Measurements from ENCODE around the gene GAPT. TPM values are rescaled to one million over a fixed set of nuclear protein-coding genes. Genes with fewer than 3 reads are reported as not detected.

GAPT gene
- polyA plus RNA-seq, 1 donor from 2014 or later = not detected

GRCh38 chr5:58458743-58459145 is 32.5 kb upstream of the GAPT start:
- H3K79me2 ChIP-seq (replicated peaks; ENCODE audit: insufficient read depth, low read length) = peaks cover 57% of the 10 kb centered on the region
- peak overlapping the region; percentile 88 for H3K4me3 ChIP-seq (ENCODE audit: low read length)

GRCh38 chr5:58459146-58460001 is 31.9 kb upstream of the GAPT start:
- TF ChIP-seq REST (IDR thresholded peaks at IDR 0.05; ENCODE audit: borderline replicate concordance) = no peak
- no peak for TF ChIP-seq EZH2 (IDR thresholded peaks at IDR 0.05; ENCODE audit: borderline replicate concordance, insufficient read depth, low read length, poor library complexity, severe bottlenecking)
- peak; percentile 15 for TF ChIP-seq CTCF (IDR thresholded peaks at IDR 0.05; ENCODE audit: poor library complexity, severe bottlenecking)
- peak; percentile 33 for TF ChIP-seq SMC3 (conservative IDR thresholded peaks at IDR 0.05; ENCODE audit: poor library complexity)
- TF ChIP-seq RAD21 (conservative IDR thresholded peaks at IDR 0.05) = peak; percentile 32
- H3K79me2 ChIP-seq (replicated peaks; ENCODE audit: insufficient read depth, low read length) = peaks cover 50% of the 10 kb centered on the region
- peaks cover 5% of the 10 kb centered on the region for H4K20me1 ChIP-seq (ENCODE audit: insufficient read depth)
- H3K27me3 ChIP-seq (ENCODE audit: insufficient read depth, low read depth, low read length) = no peaks in the 10 kb centered on the region
- H3K27ac ChIP-seq (ENCODE audit: low read length) = peak overlapping the region; percentile 92
- no peak overlapping the region for H3K4me2 ChIP-seq (ENCODE audit: low read length)
- no peaks in the 10 kb centered on the region for H3F3A ChIP-seq (ENCODE audit: insufficient read depth, low read length, poor library complexity, severe bottlenecking)
- H3K9me3 ChIP-seq (ENCODE audit: low read length) = no peaks in the 10 kb centered on the region
- peak overlapping the region; percentile 88 for H3K4me3 ChIP-seq (ENCODE audit: low read length)
- no peaks in the 10 kb centered on the region for H3K9me2 ChIP-seq (ENCODE audit: insufficient read depth, low read length)
- peaks cover 28% of the 10 kb centered on the region for H3K36me3 ChIP-seq (ENCODE audit: insufficient read depth, low read length)
- H2AFZ ChIP-seq (ENCODE audit: low read depth, low read length) = no peak overlapping the region
- peak overlapping the region; percentile 96 for H3K9ac ChIP-seq (ENCODE audit: low read length)

More at GRCh38 chr5:58458743-58459145, 32.5 kb upstream of the GAPT start:
- Histone ChIP-seq H2AFZ (ENCODE audit: low read depth, low read length) (no peak overlapping the region), H3K27me3 (ENCODE audit: insufficient read depth, low read depth, low read length) (no peaks in the 10 kb centered on the region), H3K36me3 (ENCODE audit: insufficient read depth, low read length) (peaks cover 34% of the 10 kb centered on the region), H3K27ac (ENCODE audit: low read length) (peak overlapping the region; percentile 92), H3F3A (ENCODE audit: insufficient read depth, low read length, poor library complexity, severe bottlenecking) (no peaks in the 10 kb centered on the region), H3K9me2 (ENCODE audit: insufficient read depth, low read length) (no peaks in the 10 kb centered on the region), H3K4me2 (ENCODE audit: low read length) (peak overlapping the region; percentile 97), H4K20me1 (ENCODE audit: insufficient read depth) (peaks cover 5% of the 10 kb centered on the region), H3K9me3 (ENCODE audit: low read length) (no peaks in the 10 kb centered on the region), H3K9ac (ENCODE audit: low read length) (peak overlapping the region; percentile 96)
- TF ChIP-seq POLR2AphosphoS5 (IDR thresholded peaks at IDR 0.05) = peak; percentile 1
- TF ChIP-seq CTCF (IDR thresholded peaks at IDR 0.05; ENCODE audit: poor library complexity, severe bottlenecking) = no peak
- peak; percentile 28 for TF ChIP-seq REST (IDR thresholded peaks at IDR 0.05; ENCODE audit: borderline replicate concordance)

Measured in neural cell (in vitro differentiated cells).